Chondrocyte (in vitro differentiated cells): ENCODE measurements around the gene MTUS2. TPM values are rescaled to one million over a fixed set of nuclear protein-coding genes. Genes with fewer than 3 reads are reported as not detected.

Experiments
- DNase-seq: peaks from one replicate; pipeline ENCODE4 v3.0.0; 2021; ENCODE audit warnings: mixed read lengths, low spot score
- H3K27ac Mint-ChIP-seq: one replicate; pipeline ENCODE4 v1.8.0; 2021; ENCODE audit warnings: mild to moderate bottlenecking, moderate library complexity, mixed read lengths; ENCODE audit not compliant: unreplicated experiment
- H3K27me3 Mint-ChIP-seq: 2 replicates; pipeline ENCODE4 v1.8.0; 2021; ENCODE audit warnings: low read depth, mixed read lengths
- H3K36me3 Mint-ChIP-seq: 2 replicates; pipeline ENCODE4 v1.8.0; 2021; ENCODE audit warnings: low read depth, mixed read lengths
- H3K4me1 Mint-ChIP-seq: 2 replicates; pipeline ENCODE4 v1.8.0; 2021; ENCODE audit warnings: low read depth, mild to moderate bottlenecking, mixed read lengths
- H3K4me3 Mint-ChIP-seq: one replicate; pipeline ENCODE4 v1.8.0; 2021; ENCODE audit warnings: mild to moderate bottlenecking, moderate library complexity, mixed read lengths; ENCODE audit not compliant: unreplicated experiment
- H3K9me3 Mint-ChIP-seq: 2 replicates; pipeline ENCODE4 v1.8.0; 2021; ENCODE audit warnings: low read depth, mixed read lengths
- CTCF ChIP-seq: fragments of 200-600 bp; sonication (generic); IDR thresholded peaks from 2 replicates; pipeline ENCODE4 v1.5.0; 2021; ENCODE audit warnings: antibody characterized with exemption, mild to moderate bottlenecking, moderate library complexity
- total RNA-seq: library from RNA; stranded (reverse); gene quantifications from 3 replicates; pipeline ENCODE4 v1.2.1, GENCODE V29; 2021

The MTUS2 gene
- total RNA-seq, 1 donor from 2014 or later: 1.2 TPM

- DNase-seq: no peak
- Mint-ChIP-seq H3K27me3 (peaks cover 16% of the 10 kb centered on the region), H3K27ac (no peak overlapping the region), H3K4me1 (no peaks in the 10 kb centered on the region), H3K9me3 (no peaks in the 10 kb centered on the region), H3K4me3 (no peak overlapping the region), H3K36me3 (no peaks in the 10 kb centered on the region)
- TF ChIP-seq CTCF: no peak
Measured at GRCh38 chr13:28865149-28865744, 45.1 kb downstream of the MTUS2 start.

GRCh38 chr13:28865951-28866350, 45.8 kb downstream of the MTUS2 start:
- Mint-ChIP-seq H3K9me3 (no peaks in the 10 kb centered on the region), H3K36me3 (no peaks in the 10 kb centered on the region), H3K4me3 (no peak overlapping the region), H3K27me3 (peaks cover 19% of the 10 kb centered on the region), H3K27ac (no peak overlapping the region), H3K4me1 (no peaks in the 10 kb centered on the region)
- no peak for TF ChIP-seq CTCF
- DNase-seq: no peak

GRCh38 chr13:28866932-28867331, 46.8 kb downstream of the MTUS2 start:
- Mint-ChIP-seq H3K4me1 (no peaks in the 10 kb centered on the region), H3K27me3 (peaks cover 19% of the 10 kb centered on the region), H3K36me3 (no peaks in the 10 kb centered on the region), H3K27ac (no peak overlapping the region), H3K4me3 (no peak overlapping the region), H3K9me3 (peaks cover 8% of the 10 kb centered on the region)
- DNase-seq: no peak
- no peak for TF ChIP-seq CTCF

- H3K27ac Mint-ChIP-seq: no peak overlapping the region
- no peaks in the 10 kb centered on the region for H3K36me3 Mint-ChIP-seq
- peaks cover 19% of the 10 kb centered on the region for H3K27me3 Mint-ChIP-seq
- no peaks in the 10 kb centered on the region for H3K4me1 Mint-ChIP-seq
- no peak overlapping the region for H3K4me3 Mint-ChIP-seq
- H3K9me3 Mint-ChIP-seq: peaks cover 15% of the 10 kb centered on the region
- DNase-seq: no peak
- TF ChIP-seq CTCF: no peak
Measured at GRCh38 chr13:28867564-28867963, 47.4 kb downstream of the MTUS2 start.

- Mint-ChIP-seq H3K27ac (no peak overlapping the region), H3K4me3 (no peak overlapping the region), H3K27me3 (peaks cover 4% of the 10 kb centered on the region), H3K9me3 (peaks cover 29% of the 10 kb centered on the region), H3K36me3 (no peaks in the 10 kb centered on the region), H3K4me1 (no peaks in the 10 kb centered on the region)
- DNase-seq: no peak
- no peak for TF ChIP-seq CTCF
Measured at GRCh38 chr13:28872427-28873176, 52.5 kb downstream of the MTUS2 start.
